HFF-Myc (cell line): Measurements from ENCODE around the gene IL1R1.
"Not testable (repeated sequence)": the region's sequence is repeated elsewhere in the genome, so short reads cannot be mapped to it uniquely, and the experiment has no call there.

ENCODE experiments used
- DNase-seq: peaks from one replicate; pipeline ENCODE4 v3.0.0-alpha.2; 2011; ENCODE audit warnings: low read depth; ENCODE audit errors: extremely low read depth
- H3K4me3 ChIP-seq: replicated peaks from 2 replicates; pipeline ENCODE4 v1.5.1; 2011; ENCODE audit warnings: low read depth, mild to moderate bottlenecking, control low read depth, low read length
- CTCF ChIP-seq: IDR thresholded peaks from 2 replicates; pipeline ENCODE4 v1.5.1; 2012; ENCODE audit warnings: mild to moderate bottlenecking, low read depth, low read length, control low read depth; ENCODE audit errors: missing control alignments

IL1R1 gene

GRCh38 chr2:102119255-102119654, 23.3 kb upstream of the IL1R1 start:
- no peak for DNase-seq
- no peak overlapping the region for H3K4me3 ChIP-seq
- TF ChIP-seq CTCF, result no peak

GRCh38 chr2:102120261-102120660, 22.3 kb upstream of the IL1R1 start:
- no peak for DNase-seq
- H3K4me3 ChIP-seq, result no peak overlapping the region
- no peak for TF ChIP-seq CTCF

GRCh38 chr2:102120701-102121159, 21.8 kb upstream of the IL1R1 start:
- DNase-seq, result no peak
- no peak for TF ChIP-seq CTCF
- H3K4me3 ChIP-seq, result no peak overlapping the region

GRCh38 chr2:102122115-102122514, 20.4 kb upstream of the IL1R1 start:
- DNase-seq, result no peak
- H3K4me3 ChIP-seq, result no peak overlapping the region
- TF ChIP-seq CTCF, result no peak

- H3K4me3 ChIP-seq, result no peak overlapping the region
- TF ChIP-seq CTCF, result no peak
- no peak for DNase-seq
These were observed 19.6 kb upstream of the IL1R1 start for GRCh38 chr2:102122909-102123308.

- not testable (repeated sequence) for H3K4me3 ChIP-seq, DNase-seq
These were observed 18.1 kb upstream of the IL1R1 start for GRCh38 chr2:102124421-102124820.

- no peak for TF ChIP-seq CTCF
- H3K4me3 ChIP-seq, result no peak overlapping the region
- no peak for DNase-seq
These were observed 16.4 kb upstream of the IL1R1 start for GRCh38 chr2:102126169-102126568.

- no peak for TF ChIP-seq CTCF
- no peak overlapping the region for H3K4me3 ChIP-seq
- DNase-seq, result no peak
These were observed 15.9 kb upstream of the IL1R1 start for GRCh38 chr2:102126660-102127059.
